Measurements from ENCODE around the gene DNAH11.
"Not testable (repeated sequence)": the region's sequence is repeated elsewhere in the genome, so short reads cannot be mapped to it uniquely, and the experiment has no call there.

The DNAH11 gene

DNA sequence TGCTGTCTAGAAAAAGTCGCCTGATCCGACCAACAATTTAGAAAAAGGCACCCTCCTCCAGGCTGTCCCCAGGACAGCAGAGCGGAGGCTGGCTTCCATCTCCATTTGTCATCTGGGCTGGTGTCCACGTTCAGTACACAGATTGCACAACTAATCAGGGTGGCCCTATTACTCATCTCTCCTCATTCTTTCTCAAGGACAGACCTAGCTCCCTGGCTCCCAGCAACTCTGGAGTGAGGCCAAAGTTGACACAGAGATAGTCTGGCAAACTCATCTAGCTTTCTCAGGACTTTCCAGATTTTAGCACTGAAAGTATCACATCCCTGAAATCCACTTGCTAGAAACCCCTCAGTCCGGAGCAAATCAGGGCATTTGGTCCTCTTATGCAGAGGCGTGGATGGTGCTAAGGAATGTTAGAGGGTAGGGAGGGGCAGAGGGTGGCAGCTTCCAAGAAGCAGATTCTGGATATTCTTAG is 75.1 kb downstream of the DNAH11 start:
- no peak for DNase-seq

DNA sequence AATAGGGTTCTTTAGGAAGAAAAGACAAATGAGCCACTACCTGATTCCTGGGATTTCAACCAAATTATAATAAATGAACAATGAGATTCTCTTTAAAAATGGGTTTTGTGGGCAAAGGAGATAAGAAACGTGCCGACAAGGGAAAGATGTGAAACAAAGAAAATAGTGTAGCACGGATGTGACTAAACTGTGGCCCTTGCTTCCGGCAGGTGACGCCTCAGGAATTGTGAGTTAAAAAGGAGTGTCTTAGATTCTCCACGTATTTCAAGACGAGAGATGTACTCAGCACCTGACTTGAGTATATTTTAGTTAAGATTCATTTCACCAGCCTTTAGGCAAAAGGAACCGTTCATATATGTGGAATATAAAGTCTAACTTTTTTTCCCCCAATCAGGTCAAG is 75.9 kb downstream of the DNAH11 start:
- no peak for DNase-seq

DNA sequence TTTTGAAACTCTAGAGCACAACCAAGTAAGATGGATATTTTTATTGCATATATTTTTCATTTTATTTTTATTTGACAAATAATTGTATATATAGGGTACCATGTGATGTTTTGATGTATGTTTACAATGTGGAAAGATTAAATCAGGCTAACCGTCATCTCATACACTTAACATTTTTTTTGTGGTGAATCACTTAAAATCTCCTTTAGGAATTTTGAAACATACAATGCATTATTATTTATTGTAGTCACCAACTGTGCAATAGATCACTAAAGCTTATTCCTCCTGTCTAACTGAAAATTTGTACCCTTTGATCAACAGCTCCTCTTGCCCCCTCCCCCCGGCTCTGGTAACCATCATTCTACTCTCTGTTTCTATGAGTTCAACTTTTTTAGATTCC is 77.2 kb downstream of the DNAH11 start:
- DNase-seq, result no peak

DNA sequence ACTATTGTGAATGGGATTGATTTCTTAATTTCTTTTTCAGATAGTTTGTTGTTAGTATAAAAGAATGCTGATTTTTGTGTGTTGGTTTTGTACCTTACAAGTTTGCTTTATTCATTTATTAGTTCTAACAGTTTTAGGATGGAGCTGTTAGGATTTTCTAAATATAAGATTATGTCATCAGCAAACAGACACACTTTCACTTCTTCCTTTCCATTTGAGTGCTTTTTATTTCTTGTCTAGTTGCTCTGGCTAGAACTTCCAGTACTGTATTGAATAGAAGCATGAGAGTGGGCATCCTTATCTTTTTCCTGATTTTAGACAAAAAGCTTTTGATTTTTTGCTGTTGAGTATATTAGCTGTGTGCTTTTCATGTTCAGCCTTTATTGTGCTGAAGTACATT is 81.5 kb downstream of the DNAH11 start:
- no peak for DNase-seq

DNA sequence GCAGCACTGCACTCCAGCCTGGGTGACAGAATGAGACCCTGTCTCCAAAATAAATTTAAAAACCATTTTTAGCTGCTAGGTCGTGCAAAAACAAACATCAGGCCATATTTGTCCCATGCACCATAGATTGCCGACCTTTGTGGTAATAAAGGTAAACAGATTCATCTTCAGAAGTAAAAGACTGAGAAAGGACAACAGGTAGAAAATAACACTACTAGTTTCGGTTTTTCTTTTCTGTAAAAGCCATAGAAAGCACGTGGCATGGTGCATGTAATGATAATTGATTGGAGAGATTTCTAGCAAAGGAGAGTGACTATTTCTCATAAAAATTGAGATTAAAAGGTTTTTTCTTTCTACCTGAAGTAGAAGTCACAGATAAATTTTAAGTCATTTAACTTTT is 93.9 kb downstream of the DNAH11 start:
- DNase-seq, result no peak

DNA sequence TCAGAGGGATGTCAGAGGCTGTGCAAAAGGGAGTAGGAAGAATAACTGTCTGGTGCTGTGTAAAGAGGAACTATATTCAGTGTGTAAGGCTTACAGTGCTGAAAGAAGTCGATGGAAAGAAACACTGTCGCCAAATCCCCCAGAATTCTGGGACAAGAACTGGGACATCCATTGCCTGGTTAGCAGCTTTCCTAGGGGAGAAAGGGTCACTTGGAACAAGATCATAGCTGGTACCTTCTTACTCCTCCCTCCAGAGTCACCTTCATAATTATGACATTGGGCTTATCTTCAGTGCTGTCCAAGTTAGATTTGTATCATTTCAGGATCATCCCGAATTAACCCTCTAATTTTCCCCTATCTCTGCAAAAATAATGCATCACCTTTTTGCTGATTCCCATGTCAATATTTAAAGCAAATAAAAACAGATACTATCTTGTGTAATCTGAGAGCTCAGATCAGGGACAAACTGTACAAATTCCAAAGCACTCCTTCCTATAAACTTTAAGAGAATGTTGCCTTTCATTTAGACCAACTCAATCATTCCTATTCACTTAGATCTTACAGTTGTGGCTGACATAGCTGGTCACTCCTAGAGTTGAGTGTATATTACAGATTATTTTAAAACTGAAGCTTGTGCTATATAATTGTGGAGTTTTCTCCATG is 96.5 kb downstream of the DNAH11 start:
- no peak for DNase-seq

DNA sequence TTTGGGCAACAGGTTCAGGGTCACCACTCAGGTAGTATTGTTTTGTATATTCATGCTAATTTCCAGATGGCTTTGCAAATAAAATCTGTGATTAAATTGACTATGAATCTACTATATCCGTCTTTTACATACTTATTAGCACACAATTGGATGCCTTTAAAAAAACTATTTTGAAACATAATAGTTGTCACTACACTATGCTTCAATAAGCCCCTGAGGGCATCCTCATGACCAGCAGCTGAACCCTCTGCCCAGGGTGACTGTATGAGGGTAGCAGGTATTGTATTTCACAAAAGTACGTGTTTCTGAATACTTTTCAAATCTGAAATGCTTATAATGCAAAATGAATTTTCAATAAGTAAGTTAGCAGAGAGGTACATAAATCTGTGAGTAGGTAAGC is 97.3 kb downstream of the DNAH11 start:
- no peak for DNase-seq

DNA sequence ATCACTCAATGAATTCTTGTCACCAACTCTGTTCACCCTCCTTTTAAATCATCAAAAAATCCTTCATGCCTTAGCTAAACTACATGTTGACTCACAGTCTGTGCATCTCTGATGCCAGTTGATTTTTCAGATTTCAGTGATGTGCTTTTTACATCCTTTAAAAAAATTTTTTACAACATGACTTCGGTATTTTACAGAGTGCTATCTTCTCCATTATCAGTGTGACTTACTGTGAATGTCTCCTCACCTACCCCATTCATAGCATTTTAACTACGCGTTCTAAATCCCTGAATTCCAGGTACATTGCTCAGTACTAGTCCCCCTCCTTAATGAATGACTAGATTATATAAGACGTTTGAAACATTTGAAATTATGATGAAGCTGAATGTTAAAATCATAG is 98.7 kb downstream of the DNAH11 start:
- DNase-seq, result no peak

- DNase-seq, result no peak
Observed at GRCh38 chr7:21642422-21642821, 99.6 kb downstream of the DNAH11 start.

- no peak for DNase-seq
Observed at GRCh38 chr7:21651697-21652096, 108.9 kb downstream of the DNAH11 start.

DNA sequence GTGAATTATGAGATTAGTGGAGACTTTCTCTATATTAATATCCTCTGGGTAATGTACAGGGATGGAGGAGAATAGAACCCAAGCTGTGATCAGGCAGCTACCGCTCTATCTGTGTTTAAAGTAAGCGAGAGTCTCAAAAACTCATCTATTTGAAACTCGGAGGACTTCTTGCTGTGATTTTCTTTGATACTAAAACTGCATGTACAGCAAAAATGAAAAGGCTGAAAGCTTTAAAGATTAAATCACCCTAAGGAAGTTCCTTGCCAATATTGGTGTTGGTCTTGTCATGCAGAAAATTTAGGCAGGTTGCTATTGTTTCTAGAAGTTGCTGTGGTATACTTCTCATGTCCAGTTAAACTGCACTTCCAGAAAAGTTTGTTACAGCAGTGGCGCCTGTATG is 110.8 kb downstream of the DNAH11 start:
- DNase-seq, result no peak

- no peak for DNase-seq
Observed at GRCh38 chr7:21656081-21656480, 113.2 kb downstream of the DNAH11 start.

GRCh38 chr7:21656796-21657195 is 114.0 kb downstream of the DNAH11 start:
- no peak for DNase-seq

DNA sequence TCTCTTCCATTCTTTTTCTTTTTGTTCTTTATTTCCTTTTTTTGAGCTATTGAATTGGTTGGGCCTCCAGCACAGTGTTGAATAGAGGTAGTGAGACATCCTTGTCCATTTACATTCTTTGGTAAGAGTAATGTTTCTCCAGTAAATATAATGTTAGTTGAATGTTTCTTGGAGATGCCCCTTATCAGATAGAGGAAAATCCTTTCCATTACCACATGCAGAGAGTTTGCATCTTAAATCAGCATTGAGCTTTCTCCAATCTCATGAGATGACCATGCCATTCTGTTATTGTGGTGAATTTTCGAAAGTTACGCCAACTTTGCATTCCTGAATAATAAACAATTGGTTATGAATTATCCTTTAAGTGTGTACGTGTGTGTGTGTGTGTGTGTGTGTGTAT is 127.7 kb downstream of the DNAH11 start:
- no peak for DNase-seq

- no peak for DNase-seq
Observed at GRCh38 chr7:21671859-21672258, 129.0 kb downstream of the DNAH11 start.

DNA sequence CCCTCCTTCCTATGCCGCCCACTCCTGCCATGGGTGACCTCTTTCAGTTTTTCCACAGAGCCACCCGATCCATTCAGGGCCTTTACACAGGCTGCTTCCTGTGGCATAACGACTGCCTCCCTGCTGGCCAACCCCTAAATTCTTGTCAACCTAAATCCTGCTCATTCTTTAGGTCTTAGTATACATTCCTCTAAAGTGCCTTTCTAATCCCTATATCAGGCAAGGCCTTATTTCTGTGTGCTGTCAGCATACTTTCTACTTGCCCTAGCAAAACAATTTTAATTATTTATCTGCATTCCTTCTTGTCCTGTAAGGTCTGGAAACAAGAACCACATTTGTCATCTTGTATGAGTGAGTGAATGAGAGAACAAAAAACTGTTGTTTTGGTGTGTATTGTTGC is 132.4 kb downstream of the DNAH11 start:
- no peak for DNase-seq

DNA sequence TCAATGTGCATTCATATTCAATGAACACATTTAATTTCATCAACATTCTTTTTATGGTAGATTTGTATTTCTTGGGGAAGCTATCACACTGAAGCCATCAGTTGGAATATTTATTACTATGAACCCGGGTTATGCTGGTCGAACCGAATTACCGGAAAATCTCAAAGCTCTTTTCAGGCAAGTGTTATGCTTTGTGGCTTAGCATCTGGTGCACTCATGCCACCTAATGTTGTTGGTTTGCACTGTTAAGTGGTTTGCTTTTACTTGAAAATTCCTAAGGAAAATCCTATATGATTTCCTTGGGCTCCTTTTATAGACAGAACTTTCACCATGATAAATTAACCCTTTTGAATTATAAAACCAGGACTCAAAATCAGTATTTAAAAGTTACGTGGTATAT is 147.9 kb downstream of the DNAH11 start:
- no peak for DNase-seq

GRCh38 chr7:21691146-21691545 is 148.3 kb downstream of the DNAH11 start:
- not testable (repeated sequence) for DNase-seq

GRCh38 chr7:21700587-21700986 is 157.7 kb downstream of the DNAH11 start:
- not testable (repeated sequence) for DNase-seq

DNA sequence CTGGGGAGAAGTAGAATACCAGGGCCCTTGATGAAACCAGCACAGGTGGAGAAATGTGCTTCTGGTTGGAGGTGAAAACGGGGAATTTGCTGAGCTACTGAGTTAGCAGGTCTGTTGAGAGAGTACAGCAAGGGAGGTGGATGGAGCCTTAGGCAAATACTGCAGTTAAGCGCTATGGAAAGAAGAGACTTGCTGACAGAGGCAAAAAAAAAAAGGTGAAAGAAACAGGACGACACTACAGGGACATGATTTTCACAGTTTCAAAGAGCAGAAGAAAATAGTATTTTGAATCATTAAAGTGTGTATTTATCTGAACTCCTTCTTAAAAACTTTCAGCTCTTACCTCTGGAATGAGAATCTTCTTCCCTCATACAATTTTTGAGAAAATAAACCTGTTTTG is 159.5 kb downstream of the DNAH11 start:
- DNase-seq, result no peak

- no peak for DNase-seq
Observed at GRCh38 chr7:21704359-21704758, 161.5 kb downstream of the DNAH11 start.

DNA sequence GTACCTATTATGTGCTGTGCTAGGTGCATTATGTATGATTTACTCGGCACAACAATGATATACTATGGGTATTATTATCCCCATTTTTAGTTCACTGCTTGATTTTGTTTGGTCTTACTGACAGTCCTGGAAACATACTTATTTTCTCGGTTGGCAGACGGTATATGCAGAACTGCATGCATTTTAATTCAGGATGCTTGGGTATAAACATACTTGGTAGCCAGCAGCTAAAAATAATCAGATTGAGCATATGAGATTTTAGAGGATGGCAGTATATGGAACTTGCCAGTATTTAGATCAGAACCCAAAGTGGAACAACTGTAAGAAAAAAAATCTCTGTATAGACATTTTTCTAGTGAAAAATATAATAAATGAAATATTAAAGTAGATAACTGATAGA is 163.3 kb downstream of the DNAH11 start:
- DNase-seq, result no peak

GRCh38 chr7:21707566-21707965 is 164.7 kb downstream of the DNAH11 start:
- DNase-seq, result no peak

GRCh38 chr7:21708096-21708495 is 165.3 kb downstream of the DNAH11 start:
- no peak for DNase-seq

DNA sequence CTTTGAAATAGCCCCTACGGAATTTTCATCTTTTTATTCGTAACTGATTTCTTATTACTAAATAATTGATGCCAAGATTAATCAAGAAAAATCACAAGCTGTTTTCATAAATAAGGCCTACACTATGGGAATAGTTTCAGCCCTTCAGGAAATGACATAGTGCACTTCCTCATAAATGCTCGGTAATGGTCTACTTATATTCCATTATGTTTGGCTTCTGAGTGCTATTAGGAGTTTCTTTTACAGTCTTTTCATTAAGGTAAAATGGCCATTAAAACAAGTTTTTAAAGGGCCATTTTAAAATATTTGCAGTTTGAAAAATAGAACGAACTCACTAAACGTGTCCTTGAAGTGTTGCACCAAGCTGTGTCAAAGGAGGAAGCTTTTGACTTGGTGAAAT is 174.5 kb downstream of the DNAH11 start:
- no peak for DNase-seq

GRCh38 chr7:21718391-21718790 is 175.6 kb downstream of the DNAH11 start:
- no peak for DNase-seq

Data from CD4-positive, alpha-beta T cell treated with Interleukin-1 beta for 1 hour (primary cell).